ENCODE results near the gene KAT14.
"Not testable (repeated sequence)": the region's sequence is repeated elsewhere in the genome, so short reads cannot be mapped to it uniquely, and the experiment has no call there.

Gene KAT14

GRCh38 chr20:18225632-18226031, 88.0 kb downstream of the KAT14 start:
- DNase-seq (ENCODE audit: insufficient read length, low spot score) (no peak), FAIRE-seq (no peak)
- no peak for TF ChIP-seq POLR2A (IDR thresholded peaks at IDR 0.05; ENCODE audit: low read depth, low read length)

DNA sequence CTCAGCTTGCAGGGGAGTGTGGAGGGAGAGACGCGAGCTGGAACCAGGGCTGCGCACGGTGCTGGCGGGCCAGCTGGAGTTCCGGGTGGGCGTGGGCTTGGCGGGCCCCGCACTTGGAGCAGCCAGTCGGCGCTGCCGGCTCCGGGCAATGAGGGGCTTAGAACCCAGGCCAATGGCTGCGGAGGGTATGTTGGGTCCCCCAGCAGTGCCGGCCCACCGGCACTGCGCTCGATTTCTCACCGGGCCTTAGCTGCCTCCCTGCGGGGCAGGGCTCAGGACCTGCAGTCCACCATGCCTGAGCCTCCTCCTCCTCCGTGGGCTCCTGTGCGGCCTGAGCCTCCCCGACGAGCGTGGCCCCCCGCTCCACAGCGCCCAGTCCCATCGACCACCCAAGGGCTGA, 89.1 kb downstream of the KAT14 start:
- not testable (repeated sequence) for FAIRE-seq; DNase-seq (ENCODE audit: insufficient read length, low spot score)

- no peak for FAIRE-seq
- DNase-seq (ENCODE audit: insufficient read length, low spot score): no peak
- TF ChIP-seq POLR2A (IDR thresholded peaks at IDR 0.05; ENCODE audit: low read depth, low read length): no peak
These were observed 95.8 kb downstream of the KAT14 start for GRCh38 chr20:18233408-18233943.
